GM18526 (cell line): ENCODE measurements around the gene TSC22D3.

Experiments used
- POLR2A ChIP-seq: IDR thresholded peaks from 3 replicates; pipeline ENCODE4 v1.6.1; 2011; ENCODE audit not compliant: insufficient read length; ENCODE audit errors: extremely low read depth

The TSC22D3 gene

GRCh38 chrX:107768051-107768450 is 7.5 kb downstream of the TSC22D3 start:
- no peak for TF ChIP-seq POLR2A

- no peak for TF ChIP-seq POLR2A
Observed at GRCh38 chrX:107766470-107767150, 9.0 kb downstream of the TSC22D3 start.

GRCh38 chrX:107764845-107765608 is 10.6 kb downstream of the TSC22D3 start:
- no peak for TF ChIP-seq POLR2A

- TF ChIP-seq POLR2A, result no peak
Observed at GRCh38 chrX:107763647-107764046, 11.9 kb downstream of the TSC22D3 start.

- TF ChIP-seq POLR2A, result no peak
Observed at GRCh38 chrX:107760304-107761077, 15.1 kb downstream of the TSC22D3 start.

GRCh38 chrX:107758231-107758766 is 17.3 kb downstream of the TSC22D3 start:
- no peak for TF ChIP-seq POLR2A

- TF ChIP-seq POLR2A, result no peak
Observed at GRCh38 chrX:107755721-107756120, 19.9 kb downstream of the TSC22D3 start.

DNA sequence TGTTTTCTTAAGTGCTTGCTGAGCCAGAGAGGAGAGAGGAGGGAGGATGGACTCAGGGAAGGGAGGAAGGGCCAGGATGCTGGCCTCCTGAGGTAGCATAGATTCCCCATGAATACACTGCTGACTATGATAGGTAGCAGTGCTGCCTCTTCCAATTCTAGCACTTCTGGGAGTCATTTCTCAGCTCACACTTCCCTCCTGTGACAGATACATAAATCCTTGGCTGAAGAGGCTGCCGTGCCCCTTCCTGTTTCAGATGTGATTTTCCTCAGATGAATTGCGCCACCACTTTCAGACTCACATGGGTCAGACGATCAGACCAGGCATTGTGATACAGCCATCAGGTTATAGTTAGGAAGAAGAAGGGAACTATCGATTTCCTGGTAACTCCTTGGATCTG is 22.4 kb downstream of the TSC22D3 start:
- TF ChIP-seq POLR2A, result no peak

- TF ChIP-seq POLR2A, result no peak
Observed at GRCh38 chrX:107752714-107753113, 22.9 kb downstream of the TSC22D3 start.

GRCh38 chrX:107752043-107752442 is 23.5 kb downstream of the TSC22D3 start:
- no peak for TF ChIP-seq POLR2A

DNA sequence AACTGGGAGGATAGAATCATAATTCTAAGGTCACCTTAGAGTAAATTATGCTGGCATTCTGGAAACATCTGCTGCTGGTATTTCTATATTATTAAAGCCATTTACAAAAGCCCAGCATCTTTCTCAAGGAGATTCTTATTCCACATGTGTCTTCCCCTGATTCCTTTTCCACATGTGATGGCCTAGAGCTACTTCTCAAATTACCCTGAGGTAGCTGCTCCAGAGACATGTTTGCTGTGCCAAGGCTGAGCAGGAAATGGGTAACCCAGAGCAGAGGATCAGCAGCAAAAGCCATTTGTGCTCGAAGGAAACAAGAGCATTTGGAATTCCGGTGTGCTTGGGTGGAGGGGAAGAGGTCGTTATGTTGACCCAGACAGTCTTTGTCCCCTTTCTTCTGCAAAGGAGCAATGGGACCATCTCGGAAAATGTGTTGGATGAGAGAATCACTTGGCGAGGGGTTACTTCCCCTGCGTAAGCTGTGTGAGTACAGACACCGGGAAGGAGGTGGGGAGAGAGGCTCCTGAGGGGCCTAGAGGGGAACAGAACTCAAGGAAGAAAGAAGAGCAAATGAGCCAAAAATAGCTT is 24.6 kb downstream of the TSC22D3 start:
- no peak for TF ChIP-seq POLR2A

DNA sequence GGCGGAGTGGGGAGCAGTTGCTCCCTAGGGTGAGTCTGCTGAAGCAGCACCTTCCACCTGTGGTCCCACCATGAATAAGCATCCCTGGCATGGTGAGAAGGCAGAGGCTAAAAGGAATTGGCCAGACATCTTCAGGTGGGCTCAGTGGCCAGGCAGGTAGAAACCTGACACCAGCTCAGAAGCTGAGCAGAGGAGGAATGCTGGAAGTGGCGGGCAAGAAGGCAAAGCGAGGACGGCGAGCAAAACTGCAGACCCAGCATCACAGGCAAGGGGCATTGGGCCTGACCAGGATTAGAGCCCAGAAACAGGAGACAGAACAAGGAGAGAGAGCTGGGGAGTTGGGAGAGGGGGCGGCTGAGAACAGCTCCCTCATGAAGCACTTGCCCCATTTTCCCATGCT is 25.3 kb downstream of the TSC22D3 start:
- TF ChIP-seq POLR2A, result no peak

DNA sequence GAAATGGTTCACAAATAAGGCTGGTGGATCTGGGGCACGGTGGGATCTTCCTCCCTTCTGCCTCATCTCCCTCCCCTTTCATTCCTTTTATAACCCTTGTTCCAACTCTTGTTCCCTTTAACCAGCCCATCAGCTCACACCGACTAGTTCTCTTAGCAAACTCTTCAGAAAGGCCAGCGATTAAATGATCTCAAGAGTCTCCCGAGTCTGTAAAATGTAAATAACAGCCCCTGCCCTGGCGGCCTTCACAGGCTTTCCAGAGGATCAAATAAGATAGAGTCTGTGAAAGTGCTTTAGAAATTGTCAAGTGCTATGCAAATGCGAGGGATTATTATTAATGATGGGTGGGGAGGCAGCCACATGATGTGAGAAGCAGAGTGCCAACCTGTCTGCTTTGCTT is 27.1 kb downstream of the TSC22D3 start:
- no peak for TF ChIP-seq POLR2A

DNA sequence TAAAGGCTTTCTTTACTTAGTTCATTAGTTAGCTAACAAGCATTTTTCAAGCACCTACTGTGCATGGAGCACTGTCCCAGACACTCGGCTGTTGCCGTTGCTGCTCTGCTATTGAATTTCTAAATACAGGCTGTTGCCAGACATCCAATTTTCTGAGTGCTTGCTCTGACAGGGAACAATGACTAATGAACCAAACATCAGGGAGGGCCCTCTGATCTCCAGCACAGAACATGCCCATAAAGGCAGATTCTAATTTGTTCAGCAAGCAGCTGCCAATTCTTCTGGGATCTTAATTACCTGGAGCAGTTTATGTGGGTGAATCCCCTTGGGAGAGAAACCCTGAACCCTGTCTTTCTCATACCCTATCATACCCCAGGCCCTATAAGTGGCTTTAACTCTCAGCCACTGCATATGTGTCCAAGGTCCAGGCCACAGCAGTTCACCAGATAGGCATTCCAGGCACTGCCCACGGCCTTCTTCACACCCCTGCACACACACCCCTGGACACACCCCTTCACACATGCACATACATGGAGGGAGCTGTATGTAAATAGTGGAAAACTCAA is 27.9 kb downstream of the TSC22D3 start:
- TF ChIP-seq POLR2A, result no peak

DNA sequence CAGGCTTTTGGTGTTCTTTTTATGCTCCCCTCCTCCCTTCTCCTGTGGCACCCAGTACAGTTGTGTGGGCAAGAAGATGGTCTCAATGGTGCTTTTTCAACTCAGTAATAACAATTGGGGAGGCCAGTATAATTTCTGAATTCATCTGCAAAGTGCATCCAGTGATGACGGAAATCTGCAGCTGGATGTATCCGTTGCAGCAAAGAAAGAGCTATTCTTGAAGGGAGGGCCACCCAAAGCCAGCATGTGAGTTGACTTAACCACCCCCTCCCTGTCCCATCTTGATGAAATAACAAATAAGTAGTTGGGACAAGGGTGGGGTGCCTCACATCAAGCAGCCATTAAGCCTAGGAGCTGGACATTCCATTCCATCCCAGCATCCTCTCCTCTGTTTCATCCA is 30.7 kb downstream of the TSC22D3 start:
- TF ChIP-seq POLR2A, result no peak
